ENCODE results near the gene DCT. TPM values are rescaled to one million over a fixed set of nuclear protein-coding genes. Genes with fewer than 3 reads are reported as not detected.
"Not testable (repeated sequence)": the region's sequence is repeated elsewhere in the genome, so short reads cannot be mapped to it uniquely, and the experiment has no call there.

DCT gene
- total RNA-seq, 1 donor from 2014 or later = not detected

- peaks cover 19% of the 10 kb centered on the region for H3K27me3 Mint-ChIP-seq (ENCODE audit: low read depth)
- DNase-seq (ENCODE audit: low spot score) = no peak
- H3K36me3 Mint-ChIP-seq (ENCODE audit: low read depth) = no peaks in the 10 kb centered on the region
- TF ChIP-seq CTCF (IDR thresholded peaks at IDR 0.05) = no peak
- no peak overlapping the region for H3K4me3 Mint-ChIP-seq (ENCODE audit: unreplicated experiment)
- no peaks in the 10 kb centered on the region for H3K4me1 Mint-ChIP-seq (ENCODE audit: low read depth)
- H3K9me3 Mint-ChIP-seq (ENCODE audit: low read depth) = peaks cover 18% of the 10 kb centered on the region
- H3K27ac Mint-ChIP-seq (ENCODE audit: unreplicated experiment) = no peak overlapping the region
Observed at GRCh38 chr13:94515911-94516310, 36.4 kb upstream of the DCT start.

DNA sequence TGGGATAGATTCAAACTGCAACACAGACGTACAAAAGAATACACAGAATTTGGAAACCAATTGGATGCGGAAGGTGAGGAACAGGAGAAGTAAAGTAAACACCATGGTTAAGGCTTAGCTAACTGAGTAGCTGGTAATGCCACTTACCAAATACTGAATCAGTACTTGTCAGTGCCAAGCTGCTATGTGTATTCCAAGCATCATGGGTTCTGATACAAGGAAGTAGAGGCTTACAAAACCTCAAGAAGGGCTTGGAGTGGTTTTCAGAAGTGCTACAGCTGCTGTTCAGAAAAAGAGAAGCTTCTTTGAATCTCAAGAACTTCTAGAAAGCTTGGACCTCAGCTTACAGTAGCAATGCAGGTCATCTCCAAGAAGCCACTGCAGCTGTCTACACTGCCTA lies 35.9 kb upstream of the DCT start:
- H3K4me1 Mint-ChIP-seq (ENCODE audit: low read depth) = no peaks in the 10 kb centered on the region
- H3K27me3 Mint-ChIP-seq (ENCODE audit: low read depth) = peaks cover 23% of the 10 kb centered on the region
- H3K36me3 Mint-ChIP-seq (ENCODE audit: low read depth) = no peaks in the 10 kb centered on the region
- no peak for DNase-seq (ENCODE audit: low spot score)
- H3K9me3 Mint-ChIP-seq (ENCODE audit: low read depth) = peaks cover 20% of the 10 kb centered on the region
- H3K4me3 Mint-ChIP-seq (ENCODE audit: unreplicated experiment) = no peak overlapping the region
- TF ChIP-seq CTCF (IDR thresholded peaks at IDR 0.05) = no peak
- H3K27ac Mint-ChIP-seq (ENCODE audit: unreplicated experiment) = no peak overlapping the region

- peaks cover 36% of the 10 kb centered on the region for H3K27me3 Mint-ChIP-seq (ENCODE audit: low read depth)
- H3K9me3 Mint-ChIP-seq (ENCODE audit: low read depth) = peaks cover 14% of the 10 kb centered on the region
- DNase-seq (ENCODE audit: low spot score) = no peak
- no peak for TF ChIP-seq CTCF (IDR thresholded peaks at IDR 0.05)
- no peak overlapping the region for H3K4me3 Mint-ChIP-seq (ENCODE audit: unreplicated experiment)
- no peak overlapping the region for H3K27ac Mint-ChIP-seq (ENCODE audit: unreplicated experiment)
- H3K36me3 Mint-ChIP-seq (ENCODE audit: low read depth) = no peaks in the 10 kb centered on the region
- H3K4me1 Mint-ChIP-seq (ENCODE audit: low read depth) = no peaks in the 10 kb centered on the region
Observed at GRCh38 chr13:94513026-94513425, 33.5 kb upstream of the DCT start.

DNA sequence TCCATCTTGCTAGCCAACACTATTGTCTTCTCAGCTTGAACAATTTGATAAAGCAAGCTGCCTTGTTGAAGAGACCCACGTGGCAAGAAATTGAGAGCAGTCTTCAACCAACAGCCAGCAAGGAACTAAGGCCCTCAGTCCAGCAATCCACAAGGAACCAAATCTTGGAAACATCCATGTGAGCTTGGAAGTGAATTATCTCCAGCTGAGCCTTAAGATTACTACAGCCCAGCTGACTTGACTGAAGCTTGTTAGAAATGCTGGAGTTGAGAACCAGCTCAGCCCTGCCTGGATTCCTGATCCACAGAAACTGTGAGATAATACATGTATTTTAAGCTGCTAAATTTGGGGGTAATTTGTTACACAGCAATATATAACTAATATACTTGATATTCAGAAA lies 26.2 kb upstream of the DCT start:
- Mint-ChIP-seq H3K4me1 (ENCODE audit: low read depth) (no peaks in the 10 kb centered on the region), H3K9me3 (ENCODE audit: low read depth) (peaks cover 5% of the 10 kb centered on the region), H3K27me3 (ENCODE audit: low read depth) (peaks cover 38% of the 10 kb centered on the region)

DNA sequence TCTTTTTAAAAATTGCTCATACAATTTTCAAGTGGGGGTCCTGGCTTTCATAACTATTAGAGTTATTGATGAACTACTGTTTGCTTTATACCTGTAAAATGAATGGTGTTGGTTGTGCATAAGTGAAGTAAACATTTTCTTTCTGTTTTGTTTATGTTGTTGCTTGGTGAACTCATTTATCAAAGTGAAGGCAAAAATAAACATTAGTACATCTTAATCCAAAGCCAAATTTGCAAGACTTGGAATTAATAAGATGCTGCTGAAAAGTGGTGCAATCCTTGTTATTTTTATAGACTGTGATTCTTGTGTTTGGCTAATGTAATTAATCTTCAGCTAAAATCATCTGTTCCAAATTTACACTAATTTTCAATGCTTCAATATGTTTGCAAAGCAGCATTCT lies 24.4 kb upstream of the DCT start:
- peaks cover 2% of the 10 kb centered on the region for H3K9me3 Mint-ChIP-seq (ENCODE audit: low read depth)
- H3K36me3 Mint-ChIP-seq (ENCODE audit: low read depth) = no peaks in the 10 kb centered on the region
- DNase-seq (ENCODE audit: low spot score) = no peak
- no peaks in the 10 kb centered on the region for H3K4me1 Mint-ChIP-seq (ENCODE audit: low read depth)
- no peak overlapping the region for H3K27ac Mint-ChIP-seq (ENCODE audit: unreplicated experiment)
- no peak for TF ChIP-seq CTCF (IDR thresholded peaks at IDR 0.05)
- no peak overlapping the region for H3K4me3 Mint-ChIP-seq (ENCODE audit: unreplicated experiment)
- peaks cover 28% of the 10 kb centered on the region for H3K27me3 Mint-ChIP-seq (ENCODE audit: low read depth)

More for the DNA sequence above, 26.2 kb upstream of the DCT start:
- Mint-ChIP-seq H3K4me3 (ENCODE audit: unreplicated experiment) (no peak overlapping the region), H3K36me3 (ENCODE audit: low read depth) (no peaks in the 10 kb centered on the region), H3K27ac (ENCODE audit: unreplicated experiment) (no peak overlapping the region)
- no peak for TF ChIP-seq CTCF (IDR thresholded peaks at IDR 0.05)
- DNase-seq (ENCODE audit: low spot score) = no peak

DNA sequence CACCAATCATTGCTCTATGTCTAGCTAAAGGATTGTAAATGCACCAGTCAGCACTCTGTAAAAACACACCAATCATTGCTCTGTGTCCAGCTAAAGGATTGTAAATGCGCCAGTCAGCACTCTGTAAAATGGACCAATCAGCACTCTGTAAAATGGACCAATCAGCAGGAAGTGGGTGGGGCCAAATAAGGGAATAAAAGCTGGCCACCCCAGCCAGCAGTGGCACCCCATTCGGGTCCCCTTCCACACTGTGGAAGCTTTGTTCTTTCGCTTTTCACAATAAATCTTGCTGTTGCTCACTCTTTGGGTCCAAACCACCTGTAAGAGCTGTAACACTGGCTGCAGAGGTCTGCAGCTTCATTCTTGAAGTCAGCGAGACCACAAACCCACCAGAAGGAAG lies 19.3 kb upstream of the DCT start:
- not testable (repeated sequence) for H3K9me3 Mint-ChIP-seq (ENCODE audit: low read depth); H3K27ac Mint-ChIP-seq (ENCODE audit: unreplicated experiment); DNase-seq (ENCODE audit: low spot score); H3K4me3 Mint-ChIP-seq (ENCODE audit: unreplicated experiment); H3K4me1 Mint-ChIP-seq (ENCODE audit: low read depth); H3K36me3 Mint-ChIP-seq (ENCODE audit: low read depth)
- H3K27me3 Mint-ChIP-seq (ENCODE audit: low read depth) = peaks cover 10% of the 10 kb centered on the region
